Rectal smooth muscle tissue (tissue), 1 donor: Measurements from ENCODE around the gene SLCO2B1.

Experiments
- H3K27ac ChIP-seq: one replicate; pipeline ENCODE4 v1.7.0; 2013; ENCODE audit warnings: low read depth, low read length, inconsistent platforms
- H3K27me3 ChIP-seq: one replicate; pipeline ENCODE4 v1.7.0; 2013; ENCODE audit warnings: low read length; ENCODE audit not compliant: control insufficient read depth, insufficient read depth
- H3K36me3 ChIP-seq: one replicate; pipeline ENCODE4 v1.7.0; 2013; ENCODE audit warnings: low read length; ENCODE audit not compliant: control insufficient read depth, insufficient read depth
- H3K4me1 ChIP-seq: one replicate; pipeline ENCODE4 v1.7.0; 2013; ENCODE audit warnings: low read length; ENCODE audit not compliant: control insufficient read depth, insufficient read depth
- H3K4me3 ChIP-seq: one replicate; pipeline ENCODE4 v1.7.0; 2013; ENCODE audit warnings: low read length
- H3K9ac ChIP-seq: one replicate; pipeline ENCODE4 v1.7.0; 2013; ENCODE audit warnings: low read length

SLCO2B1 gene

GRCh38 chr11:75230621-75231020 lies 79.7 kb downstream of the SLCO2B1 start:
- H3K4me1 ChIP-seq = no peaks in the 10 kb centered on the region
- no peaks in the 10 kb centered on the region for H3K36me3 ChIP-seq

GRCh38 chr11:75233754-75234172 lies 82.9 kb downstream of the SLCO2B1 start:
- H3K4me1 ChIP-seq = no peaks in the 10 kb centered on the region
- H3K27me3 ChIP-seq = no peaks in the 10 kb centered on the region
- no peak overlapping the region for H3K4me3 ChIP-seq
- no peak overlapping the region for H3K27ac ChIP-seq
- H3K36me3 ChIP-seq = no peaks in the 10 kb centered on the region
- H3K9ac ChIP-seq = no peak overlapping the region

More at GRCh38 chr11:75230621-75231020, 79.7 kb downstream of the SLCO2B1 start:
- Histone ChIP-seq H3K9ac (no peak overlapping the region), H3K27ac (no peak overlapping the region), H3K27me3 (no peaks in the 10 kb centered on the region), H3K4me3 (no peak overlapping the region)

- Histone ChIP-seq H3K4me3 (no peak overlapping the region), H3K4me1 (no peaks in the 10 kb centered on the region), H3K36me3 (no peaks in the 10 kb centered on the region), H3K27me3 (no peaks in the 10 kb centered on the region), H3K27ac (no peak overlapping the region), H3K9ac (no peak overlapping the region)
Observed at GRCh38 chr11:75236062-75236461, 85.2 kb downstream of the SLCO2B1 start.

- Histone ChIP-seq H3K36me3 (no peaks in the 10 kb centered on the region), H3K27me3 (peaks cover under 1% of the 10 kb centered on the region), H3K9ac (no peak overlapping the region), H3K4me3 (no peak overlapping the region), H3K27ac (no peak overlapping the region), H3K4me1 (no peaks in the 10 kb centered on the region)
Observed at GRCh38 chr11:75237050-75237449, 86.1 kb downstream of the SLCO2B1 start.

GRCh38 chr11:75238595-75239440 lies 87.9 kb downstream of the SLCO2B1 start:
- H3K9ac ChIP-seq = no peak overlapping the region
- no peaks in the 10 kb centered on the region for H3K36me3 ChIP-seq
- H3K27ac ChIP-seq = no peak overlapping the region
- no peaks in the 10 kb centered on the region for H3K4me1 ChIP-seq
- peaks cover 9% of the 10 kb centered on the region for H3K27me3 ChIP-seq
- no peak overlapping the region for H3K4me3 ChIP-seq

- H3K4me3 ChIP-seq = no peak overlapping the region
- no peaks in the 10 kb centered on the region for H3K36me3 ChIP-seq
- H3K27ac ChIP-seq = no peak overlapping the region
- H3K4me1 ChIP-seq = no peaks in the 10 kb centered on the region
- no peak overlapping the region for H3K9ac ChIP-seq
- peaks cover 9% of the 10 kb centered on the region for H3K27me3 ChIP-seq
Observed at GRCh38 chr11:75239531-75240290, 88.8 kb downstream of the SLCO2B1 start.

GRCh38 chr11:75240311-75241035 lies 89.6 kb downstream of the SLCO2B1 start, which contains the start of gene TPBGL:
Gene TPBGL, plus strand, starts transcription at chr11:75240774. Its CDS starts 276 bp downstream, at chr11:75241050.
- Histone ChIP-seq H3K36me3 (no peaks in the 10 kb centered on the region), H3K27me3 (peaks cover 9% of the 10 kb centered on the region), H3K4me1 (no peaks in the 10 kb centered on the region), H3K9ac (no peak within 1 kb of the TSS), H3K27ac (no peak within 1 kb of the TSS), H3K4me3 (peak within 1 kb of the TSS; percentile 68)

- Histone ChIP-seq H3K27ac (no peak overlapping the region), H3K36me3 (no peaks in the 10 kb centered on the region), H3K4me1 (peaks cover 3% of the 10 kb centered on the region), H3K27me3 (peaks cover 9% of the 10 kb centered on the region), H3K4me3 (peak overlapping the region; percentile 68), H3K9ac (no peak overlapping the region)
Observed at GRCh38 chr11:75241036-75241905, 90.4 kb downstream of the SLCO2B1 start.

- peaks cover 9% of the 10 kb centered on the region for H3K27me3 ChIP-seq
- no peak overlapping the region for H3K9ac ChIP-seq
- H3K4me3 ChIP-seq = peak overlapping the region; percentile 68
- peaks cover 3% of the 10 kb centered on the region for H3K4me1 ChIP-seq
- no peaks in the 10 kb centered on the region for H3K36me3 ChIP-seq
- no peak overlapping the region for H3K27ac ChIP-seq
Observed at GRCh38 chr11:75241906-75242644, 91.2 kb downstream of the SLCO2B1 start.

GRCh38 chr11:75242722-75243600 lies 92.1 kb downstream of the SLCO2B1 start:
- peaks cover 9% of the 10 kb centered on the region for H3K27me3 ChIP-seq
- H3K36me3 ChIP-seq = no peaks in the 10 kb centered on the region
- H3K4me3 ChIP-seq = no peak overlapping the region
- H3K4me1 ChIP-seq = peaks cover 3% of the 10 kb centered on the region
- H3K9ac ChIP-seq = no peak overlapping the region
- no peak overlapping the region for H3K27ac ChIP-seq
